Adipose tissue (tissue), 3 donors: ENCODE measurements around the gene FEN1. TPM values are rescaled to one million over a fixed set of nuclear protein-coding genes. Genes with fewer than 3 reads are reported as not detected.

Source experiments
- H3K27ac ChIP-seq: one replicate; pipeline ENCODE4 v1.5.1; 2013; ENCODE audit warnings: low read depth, low read length
- WGBS, 3 donors: extraction: QIAGEN DNeasy Blood & Tissue Kit; methylation state at CpG; one replicate each; pipeline ENCODE4 v1.1.7; 2013; 5-methylcytosine and 5-hydroxymethylcytosine counted together
- polyA plus RNA-seq, 3 donors: library from polyadenylated mRNA; stranded (reverse); fragments of 200-250 nt; gene quantifications; one replicate each; pipeline ENCODE4 v1.2.3, GENCODE V29; 2013
- donor health status: healthy with polysubstance abuse.
- donor health status: Bipolar disorder and iron deficiency.
- donor health status: healthy.

FEN1 gene
- polyA plus RNA-seq, 3 donors = 4.8 to 6.5 (median 6.3) TPM

- WGBS, 3 donors = 62 to 70% (median 70%) methylated on average over 13 of the region's 13 CpGs
Observed at GRCh38 chr11:61783717-61784505, 8.8 kb upstream of the FEN1 start.

DNA sequence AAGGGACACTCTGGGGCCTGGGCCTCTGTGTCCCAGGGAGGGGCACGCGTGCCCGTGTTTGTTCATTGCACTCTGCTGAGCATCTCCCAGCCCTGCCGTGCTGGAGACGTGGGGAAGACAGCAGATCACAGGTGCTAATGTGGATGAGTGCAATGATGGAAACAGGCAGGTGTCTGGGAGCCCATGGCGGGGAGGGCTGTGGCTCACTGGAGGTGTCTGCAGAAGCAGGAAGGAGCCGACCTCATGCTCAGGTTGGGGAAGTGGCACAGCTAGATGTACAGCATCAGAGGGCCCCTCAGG, 8.3 kb upstream of the FEN1 start:
- H3K27ac ChIP-seq = no peak overlapping the region
- WGBS, 3 donors = 76 to 79% (median 78%) methylated on average over 7 of the region's 7 CpGs

More at GRCh38 chr11:61783717-61784505, 8.8 kb upstream of the FEN1 start:
- H3K27ac ChIP-seq = no peak overlapping the region

DNA sequence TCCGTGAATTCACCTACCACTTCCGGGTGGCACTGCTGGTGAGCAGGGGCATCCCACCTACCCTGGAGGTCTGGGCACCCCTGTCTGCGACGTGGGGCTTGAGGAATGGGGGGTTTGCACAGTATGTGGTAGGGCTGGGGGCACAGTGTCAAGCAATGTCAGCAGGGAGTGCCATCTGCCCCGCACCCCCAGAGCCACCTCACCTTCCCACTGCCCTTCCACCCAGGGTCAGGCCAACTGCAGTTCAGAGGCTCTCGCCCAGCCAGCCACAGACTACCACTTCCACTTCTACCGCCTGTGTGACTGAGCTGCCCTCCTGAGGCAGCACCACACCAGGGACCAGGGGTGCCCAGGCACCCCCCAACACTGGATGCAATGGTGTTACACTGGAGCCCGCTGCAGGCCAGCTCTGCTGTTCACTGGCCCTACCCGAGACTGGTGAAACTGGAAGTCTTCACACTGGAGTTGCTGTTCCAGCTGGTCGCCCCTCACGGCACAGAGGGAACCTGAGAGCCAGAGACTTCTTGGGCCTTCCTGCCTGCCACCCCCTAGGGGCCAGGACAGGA, 6.8 kb upstream of the FEN1 start:
- 82 to 94% (median 87%) methylated on average over 11 of the region's 11 CpGs for WGBS, 3 donors
- H3K27ac ChIP-seq = no peak overlapping the region

DNA sequence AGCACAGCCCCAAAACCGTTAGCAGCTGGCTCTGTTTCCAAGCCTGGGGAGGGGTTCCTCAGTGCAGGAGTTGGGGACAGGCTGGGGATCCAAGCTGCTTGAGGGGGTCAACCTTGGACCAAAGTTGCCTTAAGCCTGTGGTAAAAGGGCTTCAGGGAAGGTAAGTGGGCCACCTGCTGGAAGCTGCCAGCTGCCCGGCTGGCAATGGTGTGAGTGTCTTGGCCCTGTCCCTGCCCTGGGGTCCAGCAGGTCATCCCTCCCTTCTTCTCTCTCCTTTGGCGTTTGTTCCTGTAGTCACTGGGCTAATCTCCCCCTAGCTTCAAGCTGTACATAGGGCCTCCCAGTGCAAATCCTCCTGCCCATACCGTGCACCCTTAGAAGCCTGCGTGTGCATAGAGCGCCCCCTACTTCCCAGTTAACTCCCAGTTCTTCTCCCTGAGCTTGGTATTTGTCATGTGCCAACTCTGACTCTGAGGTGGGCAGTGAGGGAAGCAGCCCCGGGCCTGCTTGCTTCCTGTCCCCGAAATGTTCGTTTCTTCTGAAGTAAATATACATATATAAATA, 4.7 kb upstream of the FEN1 start:
- 34 to 57% (median 49%) methylated on average over 9 of the region's 9 CpGs for WGBS, 3 donors
- no peak overlapping the region for H3K27ac ChIP-seq

DNA sequence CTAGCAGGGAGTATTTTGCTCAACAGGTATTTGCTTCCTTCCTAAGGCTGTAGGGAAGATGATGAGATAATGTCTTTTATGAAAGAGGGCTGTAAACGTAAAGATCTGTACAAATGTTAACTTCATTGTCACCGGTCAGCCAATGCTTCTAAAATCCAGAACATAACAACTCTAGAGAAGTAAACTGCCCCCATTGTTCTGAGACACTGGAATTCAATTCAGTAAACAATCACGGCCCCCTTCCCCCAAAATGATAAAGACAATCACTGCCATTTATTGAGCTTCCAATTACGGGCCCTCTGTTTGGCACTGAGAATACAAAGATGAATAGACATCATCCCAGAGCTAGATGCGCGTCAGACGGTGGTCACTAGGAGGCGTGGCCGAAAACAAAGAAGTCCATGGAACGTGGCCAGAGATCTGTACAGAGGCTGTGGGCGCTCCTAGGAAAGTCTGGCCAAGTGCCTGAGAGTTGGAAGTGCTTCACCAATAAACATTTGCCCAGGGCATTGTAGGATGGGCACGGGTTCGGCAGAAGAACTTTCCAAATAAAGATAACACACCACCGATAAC, 888 bp upstream of the FEN1 start:
- H3K27ac ChIP-seq = no peak overlapping the region
- WGBS, 3 donors = 3 to 5% (median 4%) methylated on average over 14 of the region's 14 CpGs

- whole genome bisulfite sequencing, 3 donors = 4 to 5% (median 4%) methylated on average over 29 of the region's 29 CpGs
- no peak overlapping the region for H3K27ac ChIP-seq
Observed at GRCh38 chr11:61793083-61793828, 545 bp downstream of the FEN1 start.

DNA sequence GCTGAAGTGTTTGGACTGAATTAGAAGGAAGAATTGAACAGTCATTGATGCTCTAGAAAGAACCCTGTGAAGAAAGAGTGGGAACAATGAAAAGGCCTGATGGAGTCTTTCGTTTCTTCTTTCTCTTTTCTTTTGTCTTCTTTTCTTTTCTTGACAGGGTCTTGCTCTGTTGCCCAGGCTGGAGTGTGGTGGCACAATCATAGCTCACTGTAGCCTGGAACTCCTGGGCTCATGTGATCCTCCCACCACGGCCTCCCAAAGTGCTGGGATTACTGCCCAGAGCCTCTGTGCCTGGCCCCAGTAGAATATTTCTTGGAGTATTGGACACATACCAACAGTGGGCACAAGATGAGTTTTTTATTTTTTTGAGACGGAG, 1.1 kb downstream of the FEN1 start:
- no peak overlapping the region for H3K27ac ChIP-seq
- 60 to 78% (median 61%) methylated on average over 3 of the region's 3 CpGs for WGBS, 3 donors

- 88 to 94% (median 91%) methylated on average over 4 of the region's 4 CpGs for WGBS, 3 donors
- H3K27ac ChIP-seq = no peak overlapping the region
Observed at GRCh38 chr11:61794579-61794978, 1.9 kb downstream of the FEN1 start.

GRCh38 chr11:61795459-61795858, 2.7 kb downstream of the FEN1 start:
- 76 to 91% (median 88%) methylated on average over 12 of the region's 12 CpGs for WGBS, 3 donors

DNA sequence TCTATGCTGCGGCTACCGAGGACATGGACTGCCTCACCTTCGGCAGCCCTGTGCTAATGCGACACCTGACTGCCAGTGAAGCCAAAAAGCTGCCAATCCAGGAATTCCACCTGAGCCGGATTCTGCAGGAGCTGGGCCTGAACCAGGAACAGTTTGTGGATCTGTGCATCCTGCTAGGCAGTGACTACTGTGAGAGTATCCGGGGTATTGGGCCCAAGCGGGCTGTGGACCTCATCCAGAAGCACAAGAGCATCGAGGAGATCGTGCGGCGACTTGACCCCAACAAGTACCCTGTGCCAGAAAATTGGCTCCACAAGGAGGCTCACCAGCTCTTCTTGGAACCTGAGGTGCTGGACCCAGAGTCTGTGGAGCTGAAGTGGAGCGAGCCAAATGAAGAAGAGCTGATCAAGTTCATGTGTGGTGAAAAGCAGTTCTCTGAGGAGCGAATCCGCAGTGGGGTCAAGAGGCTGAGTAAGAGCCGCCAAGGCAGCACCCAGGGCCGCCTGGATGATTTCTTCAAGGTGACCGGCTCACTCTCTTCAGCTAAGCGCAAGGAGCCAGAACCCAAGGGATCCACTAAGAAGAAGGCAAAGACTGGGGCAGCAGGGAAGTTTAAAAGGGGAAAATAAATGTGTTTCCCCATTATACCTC, 3.3 kb downstream of the FEN1 start:
- no peak overlapping the region for H3K27ac ChIP-seq
- 86 to 95% (median 94%) methylated on average over 18 of the region's 18 CpGs for WGBS, 3 donors

More at GRCh38 chr11:61795459-61795858, 2.7 kb downstream of the FEN1 start:
- H3K27ac ChIP-seq = no peak overlapping the region

- H3K27ac ChIP-seq = no peak overlapping the region
- 25 to 44% (median 42%) methylated on average over 3 of the region's 3 CpGs for WGBS, 3 donors
Observed at GRCh38 chr11:61797263-61797944, 4.7 kb downstream of the FEN1 start.

DNA sequence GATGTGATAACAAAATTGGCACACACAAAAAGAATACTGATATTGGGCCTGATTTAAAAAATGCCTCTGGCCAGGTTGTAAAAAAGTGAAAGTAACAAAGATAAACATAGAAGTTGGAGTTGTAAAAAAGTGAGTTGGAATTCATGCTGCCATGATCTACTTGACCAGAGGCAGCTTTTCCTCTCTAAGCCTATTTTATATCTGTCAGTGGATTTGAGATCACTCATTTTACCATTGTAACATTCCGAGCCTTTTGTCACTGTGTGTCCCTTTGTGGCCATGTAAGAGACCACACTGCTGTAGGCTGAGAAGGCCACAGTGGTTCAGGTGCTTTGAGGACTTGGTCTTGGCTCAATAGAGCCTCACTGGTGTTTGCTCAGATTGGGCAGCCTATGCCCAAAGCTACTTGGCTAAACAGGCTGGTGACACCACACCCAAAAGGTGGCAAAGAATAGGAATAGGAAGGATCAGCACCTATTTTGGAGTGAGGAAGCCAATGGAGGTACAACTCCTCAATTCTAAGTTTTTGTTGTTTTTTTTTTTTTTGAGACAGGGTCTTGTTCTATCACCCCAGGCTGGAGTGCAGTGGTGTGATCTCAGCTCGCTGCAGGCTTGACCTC, 7.1 kb downstream of the FEN1 start:
- no peak overlapping the region for H3K27ac ChIP-seq
- 93 to 97% (median 95%) methylated on average over 2 of the region's 2 CpGs for WGBS, 3 donors

- H3K27ac ChIP-seq = no peak overlapping the region
- WGBS, 3 donors = 78 to 93% (median 90%) methylated on average over 3 of the region's 3 CpGs
Observed at GRCh38 chr11:61800331-61801281, 7.9 kb downstream of the FEN1 start.

DNA sequence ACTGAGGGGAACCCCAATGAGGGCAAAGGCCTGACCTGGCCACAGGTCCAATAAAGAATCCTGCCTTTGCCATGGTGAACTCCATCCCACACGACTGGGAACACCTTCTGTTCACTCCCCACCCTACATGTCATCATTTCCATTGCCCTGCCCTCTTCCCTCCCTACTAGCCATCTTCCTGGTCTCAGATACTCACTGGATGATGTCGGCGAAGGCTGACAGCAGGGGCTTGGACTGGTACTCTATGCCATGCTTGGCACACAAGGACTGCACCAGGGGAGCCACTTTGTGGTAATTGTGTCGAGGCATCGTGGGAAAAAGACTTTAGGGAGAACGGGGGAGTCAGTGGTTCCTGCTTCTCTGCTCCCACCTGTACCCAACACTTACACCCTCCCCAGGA, 9.9 kb downstream of the FEN1 start:
- 90 to 92% (median 91%) methylated on average over 6 of the region's 6 CpGs for whole genome bisulfite sequencing, 3 donors
- H3K27ac ChIP-seq = no peak overlapping the region

DNA sequence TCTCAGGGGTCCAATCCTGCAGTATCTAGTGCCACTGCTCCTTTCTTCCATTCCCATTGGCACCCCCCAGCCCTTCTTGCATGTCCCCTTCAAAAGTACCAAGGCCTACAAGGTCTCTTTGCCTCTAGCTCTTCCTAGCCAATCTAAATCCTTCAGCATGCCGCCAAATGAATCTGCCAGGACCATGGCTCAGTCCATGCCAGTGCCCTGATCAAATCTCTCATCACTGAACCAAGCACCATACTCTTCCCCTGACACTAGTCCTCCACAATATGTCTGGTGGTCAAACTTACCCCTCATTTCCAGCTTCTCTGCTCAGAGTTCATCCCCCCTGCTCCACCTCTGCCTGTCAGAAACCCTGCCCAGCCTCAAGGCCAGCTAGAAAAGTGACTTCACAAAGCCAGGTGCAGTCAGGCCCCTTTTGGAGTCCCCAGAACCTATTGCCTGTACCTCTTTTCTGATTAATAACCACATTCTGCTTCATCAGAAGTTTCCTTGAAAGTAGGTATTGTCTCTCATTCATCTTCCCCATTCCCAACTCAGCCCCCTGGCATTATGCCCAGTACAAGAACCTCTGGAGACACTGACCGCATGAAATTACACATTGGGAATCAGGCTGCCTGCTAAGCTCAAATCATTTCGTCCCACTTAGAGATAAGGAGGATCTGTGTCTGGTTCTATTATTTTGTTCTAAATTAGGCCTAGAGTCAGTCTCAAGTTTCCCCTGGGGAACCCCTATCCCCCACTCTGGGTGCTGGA, 11.4 kb downstream of the FEN1 start:
- H3K27ac ChIP-seq = no peak overlapping the region
- WGBS, 3 donors = 66 to 77% (median 71%) methylated on average over 3 of the region's 3 CpGs

DNA sequence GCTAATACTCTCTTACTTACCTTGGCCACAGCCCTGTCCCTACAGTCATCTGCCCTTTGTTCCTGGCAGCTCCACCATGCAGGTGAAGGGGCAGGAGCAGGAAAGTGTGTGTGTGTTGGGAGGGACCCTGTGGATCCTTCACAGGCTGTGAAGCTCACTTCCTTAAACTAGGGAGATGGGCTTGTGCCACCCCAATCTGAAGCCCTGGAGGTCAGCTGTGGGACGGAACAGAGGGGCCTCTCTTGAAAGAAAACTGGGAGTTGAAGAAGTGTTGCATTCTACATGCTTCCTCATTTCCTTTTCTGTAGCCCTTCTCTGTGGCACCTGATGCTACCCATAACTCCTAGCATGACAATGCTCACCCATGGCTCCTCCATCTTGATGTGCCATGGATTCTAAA, 12.4 kb downstream of the FEN1 start:
- 71 to 100% (median 72%) methylated on average over 1 of the region's 1 CpG for WGBS, 3 donors

More for the DNA sequence above, 12.4 kb downstream of the FEN1 start:
- no peak overlapping the region for H3K27ac ChIP-seq
